ENCODE data around the gene THADA.

DNA sequence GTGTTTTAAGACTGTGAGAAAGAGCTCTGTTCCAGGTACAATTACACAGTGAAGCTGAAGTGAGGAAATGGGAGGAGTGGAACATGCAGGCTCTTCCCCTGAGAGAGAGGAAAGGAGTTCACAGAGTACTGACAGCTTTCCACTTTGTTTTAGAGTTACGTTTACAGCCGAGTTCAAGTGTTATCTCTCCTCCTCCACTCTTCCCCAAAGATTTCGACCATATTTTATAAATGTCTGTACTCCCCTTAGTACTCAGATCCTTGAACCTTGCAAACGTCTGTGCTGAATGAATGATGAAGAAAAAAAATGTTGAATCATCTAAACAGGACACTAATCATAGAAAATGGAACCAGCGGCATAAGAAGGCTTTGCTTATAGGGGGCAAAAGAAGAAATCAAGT lies 121.6 kb downstream of the THADA start:
- TF ChIP-seq POLR2AphosphoS5 (IDR thresholded peaks at IDR 0.05; ENCODE audit: low read depth, low read length) (no peak), TAF1 (IDR thresholded peaks at IDR 0.05; ENCODE audit: borderline replicate concordance, insufficient read depth, low read length) (no peak), REST (IDR thresholded peaks at IDR 0.05; ENCODE audit: insufficient read depth in 1 of 2, low read depth in 2 of 2, low read length in 2 of 2) (no peak), SIN3A (IDR thresholded peaks at IDR 0.05; ENCODE audit: borderline replicate concordance, insufficient read depth, low read length) (no peak), FOXP2 (optimal IDR thresholded peaks at IDR 0.05; ENCODE audit: borderline replicate concordance, extremely low read depth, extremely low read length, insufficient read depth) (no peak)
